ENCODE results near the gene MANSC1. TPM values are rescaled to one million over a fixed set of nuclear protein-coding genes. Genes with fewer than 3 reads are reported as not detected.
A peak's percentile ranks its signal among the peaks of the same experiment; 100 is the strongest.

MANSC1 gene
- total and polyA plus RNA-seq, 2 of the 13 experiments (the other 11 are each of a cell fraction or from before 2014, with no cell fraction given), result 1.9 to 4.2 TPM

GRCh38 chr12:12356896-12357718, 7.1 kb upstream of the MANSC1 start, which contains the start of gene BORCS5 (continued):
- TF ChIP-seq EP300 (IDR thresholded peaks at IDR 0.05; ENCODE audit: low read depth in 2 of 2, low read length in 2 of 2), result no peak
- TF ChIP-seq EP300 (CRISPR knock-in tag; IDR thresholded peaks at IDR 0.05; ENCODE audit: borderline replicate concordance), result no peak
- TF ChIP-seq ZGPAT (CRISPR knock-in tag; IDR thresholded peaks at IDR 0.05), result peak; percentile 90
- TF ChIP-seq POLR2AphosphoS5 (IDR thresholded peaks at IDR 0.05; ENCODE audit: low read depth, low read length), result peak; percentile 89
- TF ChIP-seq ZNF720 (CRISPR knock-in tag; IDR thresholded peaks at IDR 0.05), result no peak
- TF ChIP-seq ELF1 (CRISPR knock-in tag; IDR thresholded peaks at IDR 0.05), result peak; percentile 96
- 0 out of 2 replicates have a peak, but pooled peaks have one; percentile 6 for TF ChIP-seq ZNF629 (CRISPR knock-in tag; conservative IDR thresholded peaks at IDR 0.05)
- no peak for TF ChIP-seq ZNF572 (CRISPR knock-in tag; IDR thresholded peaks at IDR 0.05)
- peak; percentile 53; the same call in 1 of the 2 replicates for TF ChIP-seq ZNF607 (CRISPR knock-in tag; IDR thresholded peaks at IDR 0.05; ENCODE audit: borderline replicate concordance)
- TF ChIP-seq BCL6 (CRISPR knock-in tag; IDR thresholded peaks at IDR 0.05), result peak; percentile 40; the same call in 1 of the 2 replicates
- TF ChIP-seq NFKB2 (CRISPR knock-in tag; IDR thresholded peaks at IDR 0.05; ENCODE audit: borderline replicate concordance), result peak; percentile 61; the same call in 1 of the 2 replicates
- TF ChIP-seq ZNF512B (CRISPR knock-in tag; IDR thresholded peaks at IDR 0.05; ENCODE audit: borderline replicate concordance), result 0 out of 2 replicates have a peak, but pooled peaks have one; percentile 58
- peak; percentile 22; the same call in 1 of the 2 replicates for TF ChIP-seq ZNF335 (CRISPR knock-in tag; IDR thresholded peaks at IDR 0.05)
- 0 out of 2 replicates have a peak, but pooled peaks have one; percentile 62 for TF ChIP-seq TIGD3 (CRISPR knock-in tag; IDR thresholded peaks at IDR 0.05; ENCODE audit: borderline replicate concordance)
- peak; percentile 40; the same call in 1 of the 2 replicates for TF ChIP-seq FOXP4 (CRISPR knock-in tag; IDR thresholded peaks at IDR 0.05)
- TF ChIP-seq ZNF253 (CRISPR knock-in tag; IDR thresholded peaks at IDR 0.05; ENCODE audit: borderline replicate concordance), result no peak
- no peak for TF ChIP-seq ETS1 (CRISPR knock-in tag; IDR thresholded peaks at IDR 0.05)

Measured in HepG2 (cell line).